ENCODE data around the gene RAPGEF6. TPM values are rescaled to one million over a fixed set of nuclear protein-coding genes. Genes with fewer than 3 reads are reported as not detected.

The RAPGEF6 gene
- total RNA-seq, 6 donors from 2014 or later = 16.4 to 49.4 (median 31.6) TPM

GRCh38 chr5:131460867-131461572 is 174.0 kb downstream of the RAPGEF6 start:
- ATAC-seq (ENCODE audit: low FRiP score in 2 of 2) (no peak), DNase-seq (no peak)
- Histone ChIP-seq H3K4me1 (peaks cover 3 to 6% (median 5%) of the 10 kb centered on the region in 4 donors), H3K27ac (no peak overlapping the region), H3K9me3 (no peaks in the 10 kb centered on the region), H3K36me3 (peaks cover 0 to 15% (median 0%) of the 10 kb centered on the region in 4 donors), H3K4me3 (no peak overlapping the region), H3K27me3 (no peaks in the 10 kb centered on the region)
- 85 to 94% methylated on average over 3 of the region's 3 CpGs for WGBS, 2 donors
- no peak for TF ChIP-seq CTCF (IDR thresholded peaks at IDR 0.05)
- no peak for TF ChIP-seq POLR2A (IDR thresholded peaks at IDR 0.05)
- TF ChIP-seq EP300 (IDR thresholded peaks at IDR 0.05) = no peak
- no peak for TF ChIP-seq POLR2AphosphoS5 (IDR thresholded peaks at IDR 0.05)

GRCh38 chr5:131460133-131460532 is 174.9 kb downstream of the RAPGEF6 start:
- Histone ChIP-seq H3K27ac (no peak overlapping the region), H3K4me1 (peaks cover 3 to 6% (median 5%) of the 10 kb centered on the region in 4 donors), H3K36me3 (peaks cover 0 to 22% (median 3%) of the 10 kb centered on the region in 4 donors), H3K27me3 (no peaks in the 10 kb centered on the region), H3K4me3 (no peak overlapping the region), H3K9me3 (no peaks in the 10 kb centered on the region)
- ATAC-seq (ENCODE audit: low FRiP score in 2 of 2) (no peak), DNase-seq (no peak)
- WGBS, 2 donors = 98 to 100% methylated on average over 1 of the region's 1 CpG
- TF ChIP-seq CTCF (IDR thresholded peaks at IDR 0.05) = no peak
- no peak for TF ChIP-seq POLR2A (IDR thresholded peaks at IDR 0.05)
- TF ChIP-seq POLR2AphosphoS5 (IDR thresholded peaks at IDR 0.05) = no peak
- no peak for TF ChIP-seq EP300 (IDR thresholded peaks at IDR 0.05)

- Histone ChIP-seq H3K4me3 (no peak overlapping the region), H3K36me3 (peaks cover 0 to 24% (median 6%) of the 10 kb centered on the region in 4 donors), H3K27ac (no peak overlapping the region), H3K4me1 (peaks cover 3 to 6% (median 5%) of the 10 kb centered on the region in 4 donors), H3K27me3 (no peaks in the 10 kb centered on the region), H3K9me3 (no peaks in the 10 kb centered on the region)
- ATAC-seq (ENCODE audit: low FRiP score in 2 of 2) (no peak), DNase-seq (no peak)
- TF ChIP-seq POLR2A (IDR thresholded peaks at IDR 0.05) = no peak
- no peak for TF ChIP-seq CTCF (IDR thresholded peaks at IDR 0.05)
- no peak for TF ChIP-seq EP300 (IDR thresholded peaks at IDR 0.05)
- TF ChIP-seq POLR2AphosphoS5 (IDR thresholded peaks at IDR 0.05) = no peak
Measured at GRCh38 chr5:131459216-131459615, 175.8 kb downstream of the RAPGEF6 start.

- WGBS, 2 donors = 89 to 97% methylated on average over 1 of the region's 1 CpG
- no peaks in the 10 kb centered on the region for H3K27me3 ChIP-seq
- no peak overlapping the region for H3K4me3 ChIP-seq
- TF ChIP-seq CTCF (IDR thresholded peaks at IDR 0.05) = no peak
- no peak for TF ChIP-seq EP300 (IDR thresholded peaks at IDR 0.05)
- TF ChIP-seq POLR2A (IDR thresholded peaks at IDR 0.05) = no peak
- no peak for TF ChIP-seq POLR2AphosphoS5 (IDR thresholded peaks at IDR 0.05)
- H3K9me3 ChIP-seq = no peaks in the 10 kb centered on the region
- no peak overlapping the region for H3K27ac ChIP-seq
- peaks cover 0 to 30% (median 6%) of the 10 kb centered on the region in 4 donors for H3K36me3 ChIP-seq
- ATAC-seq (ENCODE audit: low FRiP score in 2 of 2) (no peak), DNase-seq (no peak)
- peaks cover 0 to 3% (median 1%) of the 10 kb centered on the region in 4 donors for H3K4me1 ChIP-seq
Measured at GRCh38 chr5:131457193-131457592, 177.8 kb downstream of the RAPGEF6 start.

GRCh38 chr5:131450941-131451340 is 184.1 kb downstream of the RAPGEF6 start:
- DNase-seq (no peak), ATAC-seq (ENCODE audit: low FRiP score in 2 of 2) (no peak)
- no peaks in the 10 kb centered on the region for H3K27me3 ChIP-seq
- no peaks in the 10 kb centered on the region for H3K4me1 ChIP-seq
- no peak overlapping the region for H3K27ac ChIP-seq
- peaks cover 4 to 55% (median 16%) of the 10 kb centered on the region in 4 donors for H3K36me3 ChIP-seq
- no peak overlapping the region for H3K4me3 ChIP-seq
- WGBS, 2 donors = 82 to 94% methylated on average over 2 of the region's 2 CpGs
- H3K9me3 ChIP-seq = no peaks in the 10 kb centered on the region
- TF ChIP-seq CTCF (IDR thresholded peaks at IDR 0.05) = no peak
- TF ChIP-seq POLR2A (IDR thresholded peaks at IDR 0.05) = no peak
- no peak for TF ChIP-seq EP300 (IDR thresholded peaks at IDR 0.05)
- no peak for TF ChIP-seq POLR2AphosphoS5 (IDR thresholded peaks at IDR 0.05)
